Measurements from ENCODE around the gene ZSCAN12.
"Not testable (repeated sequence)": the region's sequence is repeated elsewhere in the genome, so short reads cannot be mapped to it uniquely, and the experiment has no call there.

Gene ZSCAN12

GRCh38 chr6:28399350-28400121, at the start of gene ZSCAN12:
Gene ZSCAN12, minus strand, starts transcription at chr6:28399747. Its CDS starts 1,342 bp downstream, at chr6:28398405.
- DNase-seq: peak; percentile 92

GRCh38 chr6:28449056-28449455, 49.5 kb upstream of the ZSCAN12 start:
- DNase-seq: no peak

GRCh38 chr6:28447512-28447906, 48.0 kb upstream of the ZSCAN12 start:
- DNase-seq: not testable (repeated sequence)

GRCh38 chr6:28446818-28447511, 47.4 kb upstream of the ZSCAN12 start:
- no peak for DNase-seq

GRCh38 chr6:28444759-28445158, 45.2 kb upstream of the ZSCAN12 start:
- DNase-seq: not testable (repeated sequence)

GRCh38 chr6:28443112-28443773, 43.7 kb upstream of the ZSCAN12 start, which contains the start of gene ZSCAN23:
Gene ZSCAN23, minus strand, starts transcription at chr6:28443491. Its CDS starts 7,225 bp downstream, at chr6:28436266.
- peak; percentile 87 for DNase-seq

- DNase-seq: no peak
Measured at GRCh38 chr6:28442586-28442985, 43.0 kb upstream of the ZSCAN12 start.

- no peak for DNase-seq
Measured at GRCh38 chr6:28436404-28436803, 36.9 kb upstream of the ZSCAN12 start.

GRCh38 chr6:28433119-28433518, 33.6 kb upstream of the ZSCAN12 start:
- DNase-seq: no peak

GRCh38 chr6:28429781-28430180, 30.2 kb upstream of the ZSCAN12 start:
- DNase-seq: no peak

GRCh38 chr6:28425944-28426541, 26.5 kb upstream of the ZSCAN12 start:
- no peak for DNase-seq

- DNase-seq: no peak
Measured at GRCh38 chr6:28424163-28424562, 24.6 kb upstream of the ZSCAN12 start.

- no peak for DNase-seq
Measured at GRCh38 chr6:28423546-28423945, 24.0 kb upstream of the ZSCAN12 start.

GRCh38 chr6:28413681-28414080, 14.1 kb upstream of the ZSCAN12 start:
- DNase-seq: no peak

GRCh38 chr6:28410767-28411166, 11.2 kb upstream of the ZSCAN12 start:
- DNase-seq: no peak

GRCh38 chr6:28408076-28408802, 8.7 kb upstream of the ZSCAN12 start:
- no peak for DNase-seq

- DNase-seq: no peak
Measured at GRCh38 chr6:28407401-28407800, 7.9 kb upstream of the ZSCAN12 start.

- not testable (repeated sequence) for DNase-seq
Measured at GRCh38 chr6:28403923-28404322, 4.4 kb upstream of the ZSCAN12 start.

- no peak for DNase-seq
Measured at GRCh38 chr6:28402197-28402596, 2.6 kb upstream of the ZSCAN12 start.

GRCh38 chr6:28401172-28401571, 1.6 kb upstream of the ZSCAN12 start:
- DNase-seq: no peak

- no peak for DNase-seq
Measured at GRCh38 chr6:28400122-28400451, 540 bp upstream of the ZSCAN12 start.

GRCh38 chr6:28395918-28396317, 3.6 kb downstream of the ZSCAN12 start:
- DNase-seq: no peak
